Activated naive CD8-positive, alpha-beta T cell treated with anti-CD3 and anti-CD28 coated beads, Interleukin-2, amount 50 U/mL, for 24 hours (primary cell): Measurements from ENCODE around the gene PIK3C2G.
"Not testable (repeated sequence)": the region's sequence is repeated elsewhere in the genome, so short reads cannot be mapped to it uniquely, and the experiment has no call there.

Experiments used
- ATAC-seq: fragments of 150-1000 bp; cut with Tn5 transposase; one replicate; pipeline ENCODE4 v1.10.0; 2021
- DNase-seq: peaks from one replicate; pipeline ENCODE4 v3.0.0; 2021
- H3K27ac Mint-ChIP-seq: one replicate; pipeline ENCODE4 v1.8.0; 2021; ENCODE audit warnings: mild to moderate bottlenecking, mixed read lengths
- H3K27me3 Mint-ChIP-seq: one replicate; pipeline ENCODE4 v1.8.0; 2021; ENCODE audit warnings: mixed read lengths
- H3K36me3 Mint-ChIP-seq: one replicate; pipeline ENCODE4 v1.8.0; 2021; ENCODE audit warnings: low read depth, mixed read lengths
- H3K4me1 Mint-ChIP-seq: one replicate; pipeline ENCODE4 v1.8.0; 2021; ENCODE audit warnings: mixed read lengths
- H3K4me3 Mint-ChIP-seq: one replicate; pipeline ENCODE4 v1.8.0; 2021; ENCODE audit warnings: mild to moderate bottlenecking, moderate library complexity, mixed read lengths
- H3K9me3 Mint-ChIP-seq: one replicate; pipeline ENCODE4 v1.8.0; 2021; ENCODE audit warnings: mixed read lengths

Gene PIK3C2G

GRCh38 chr12:18470251-18470650 lies 208.9 kb downstream of the PIK3C2G start:
- ATAC-seq (no peak), DNase-seq (no peak)
- H3K36me3 Mint-ChIP-seq: no peaks in the 10 kb centered on the region
- no peaks in the 10 kb centered on the region for H3K27me3 Mint-ChIP-seq
- H3K4me1 Mint-ChIP-seq: no peaks in the 10 kb centered on the region
- H3K9me3 Mint-ChIP-seq: peaks cover 5% of the 10 kb centered on the region
- no peak overlapping the region for H3K4me3 Mint-ChIP-seq
- no peak overlapping the region for H3K27ac Mint-ChIP-seq

GRCh38 chr12:18472304-18472703 lies 211.0 kb downstream of the PIK3C2G start:
- no peak for ATAC-seq
- Mint-ChIP-seq H3K36me3 (no peaks in the 10 kb centered on the region), H3K27me3 (no peaks in the 10 kb centered on the region)

GRCh38 chr12:18472806-18473205 lies 211.5 kb downstream of the PIK3C2G start:
- no peaks in the 10 kb centered on the region for H3K4me1 Mint-ChIP-seq
- H3K4me3 Mint-ChIP-seq: no peak overlapping the region
- peaks cover 5% of the 10 kb centered on the region for H3K9me3 Mint-ChIP-seq
- no peaks in the 10 kb centered on the region for H3K36me3 Mint-ChIP-seq
- H3K27ac Mint-ChIP-seq: no peak overlapping the region
- ATAC-seq (no peak), DNase-seq (no peak)
- H3K27me3 Mint-ChIP-seq: no peaks in the 10 kb centered on the region

More at GRCh38 chr12:18472304-18472703, 211.0 kb downstream of the PIK3C2G start:
- DNase-seq: no peak
- H3K4me3 Mint-ChIP-seq: no peak overlapping the region
- no peaks in the 10 kb centered on the region for H3K4me1 Mint-ChIP-seq
- peaks cover 5% of the 10 kb centered on the region for H3K9me3 Mint-ChIP-seq
- no peak overlapping the region for H3K27ac Mint-ChIP-seq

- DNase-seq (no peak), ATAC-seq (no peak)
- Mint-ChIP-seq H3K4me1 (no peaks in the 10 kb centered on the region), H3K27ac (no peak overlapping the region), H3K36me3 (no peaks in the 10 kb centered on the region), H3K27me3 (no peaks in the 10 kb centered on the region), H3K4me3 (no peak overlapping the region), H3K9me3 (peaks cover 5% of the 10 kb centered on the region)
These were observed 215.5 kb downstream of the PIK3C2G start for GRCh38 chr12:18476861-18477260.

- H3K9me3 Mint-ChIP-seq: peaks cover 7% of the 10 kb centered on the region
- no peak overlapping the region for H3K27ac Mint-ChIP-seq
- no peak for DNase-seq
- H3K36me3 Mint-ChIP-seq: no peaks in the 10 kb centered on the region
- no peak for ATAC-seq
- no peaks in the 10 kb centered on the region for H3K27me3 Mint-ChIP-seq
- H3K4me1 Mint-ChIP-seq: no peaks in the 10 kb centered on the region
- no peak overlapping the region for H3K4me3 Mint-ChIP-seq
These were observed 217.9 kb downstream of the PIK3C2G start for GRCh38 chr12:18479256-18479655.

GRCh38 chr12:18482601-18483120 lies 221.3 kb downstream of the PIK3C2G start:
- peaks cover 7% of the 10 kb centered on the region for H3K9me3 Mint-ChIP-seq
- H3K4me1 Mint-ChIP-seq: no peaks in the 10 kb centered on the region
- no peak overlapping the region for H3K27ac Mint-ChIP-seq
- ATAC-seq (no peak), DNase-seq (no peak)
- no peaks in the 10 kb centered on the region for H3K27me3 Mint-ChIP-seq
- H3K4me3 Mint-ChIP-seq: no peak overlapping the region
- H3K36me3 Mint-ChIP-seq: no peaks in the 10 kb centered on the region

- ATAC-seq (no peak), DNase-seq (no peak)
- peaks cover 7% of the 10 kb centered on the region for H3K9me3 Mint-ChIP-seq
- no peak overlapping the region for H3K27ac Mint-ChIP-seq
- no peaks in the 10 kb centered on the region for H3K36me3 Mint-ChIP-seq
- no peak overlapping the region for H3K4me3 Mint-ChIP-seq
- H3K27me3 Mint-ChIP-seq: no peaks in the 10 kb centered on the region
- H3K4me1 Mint-ChIP-seq: no peaks in the 10 kb centered on the region
These were observed 222.5 kb downstream of the PIK3C2G start for GRCh38 chr12:18483698-18484325.

- no peak overlapping the region for H3K4me3 Mint-ChIP-seq
- peaks cover 7% of the 10 kb centered on the region for H3K9me3 Mint-ChIP-seq
- H3K36me3 Mint-ChIP-seq: no peaks in the 10 kb centered on the region
- no peak overlapping the region for H3K27ac Mint-ChIP-seq
- DNase-seq (no peak), ATAC-seq (no peak)
- H3K4me1 Mint-ChIP-seq: no peaks in the 10 kb centered on the region
- no peaks in the 10 kb centered on the region for H3K27me3 Mint-ChIP-seq
These were observed 224.7 kb downstream of the PIK3C2G start for GRCh38 chr12:18486036-18486435.

GRCh38 chr12:18487509-18487908 lies 226.2 kb downstream of the PIK3C2G start:
- Mint-ChIP-seq H3K27ac (no peak overlapping the region), H3K27me3 (no peaks in the 10 kb centered on the region), H3K4me3 (no peak overlapping the region), H3K4me1 (no peaks in the 10 kb centered on the region), H3K9me3 (peaks cover 7% of the 10 kb centered on the region), H3K36me3 (no peaks in the 10 kb centered on the region)
- ATAC-seq (no peak), DNase-seq (no peak)

- Mint-ChIP-seq H3K27ac (no peak overlapping the region), H3K4me3 (no peak overlapping the region), H3K4me1 (no peaks in the 10 kb centered on the region), H3K27me3 (no peaks in the 10 kb centered on the region), H3K36me3 (no peaks in the 10 kb centered on the region), H3K9me3 (no peaks in the 10 kb centered on the region)
- DNase-seq (no peak), ATAC-seq (no peak)
These were observed 231.2 kb downstream of the PIK3C2G start for GRCh38 chr12:18492372-18493025.

- no peak overlapping the region for H3K4me3 Mint-ChIP-seq
- H3K36me3 Mint-ChIP-seq: no peaks in the 10 kb centered on the region
- H3K27me3 Mint-ChIP-seq: no peaks in the 10 kb centered on the region
- no peak for DNase-seq
- no peaks in the 10 kb centered on the region for H3K4me1 Mint-ChIP-seq
- no peak overlapping the region for H3K27ac Mint-ChIP-seq
- ATAC-seq: no peak
- peaks cover 5% of the 10 kb centered on the region for H3K9me3 Mint-ChIP-seq
These were observed 234.8 kb downstream of the PIK3C2G start for GRCh38 chr12:18496156-18496555.

- DNase-seq, H3K9me3 Mint-ChIP-seq, H3K36me3 Mint-ChIP-seq, H3K4me1 Mint-ChIP-seq, ATAC-seq, H3K4me3 Mint-ChIP-seq, H3K27ac Mint-ChIP-seq, H3K27me3 Mint-ChIP-seq: not testable (repeated sequence)
These were observed 238.8 kb downstream of the PIK3C2G start for GRCh38 chr12:18500160-18500574.

GRCh38 chr12:18500736-18501135 lies 239.4 kb downstream of the PIK3C2G start:
- H3K9me3 Mint-ChIP-seq: not testable (repeated sequence)

GRCh38 chr12:18502422-18502968 lies 241.2 kb downstream of the PIK3C2G start:
- H3K27ac Mint-ChIP-seq: no peak overlapping the region
- peaks cover 5% of the 10 kb centered on the region for H3K9me3 Mint-ChIP-seq
- H3K27me3 Mint-ChIP-seq: no peaks in the 10 kb centered on the region
- ATAC-seq (no peak), DNase-seq (no peak)
- no peak overlapping the region for H3K4me3 Mint-ChIP-seq
- no peaks in the 10 kb centered on the region for H3K36me3 Mint-ChIP-seq
- H3K4me1 Mint-ChIP-seq: no peaks in the 10 kb centered on the region

More at GRCh38 chr12:18500736-18501135, 239.4 kb downstream of the PIK3C2G start:
- not testable (repeated sequence) for H3K36me3 Mint-ChIP-seq, H3K4me1 Mint-ChIP-seq, H3K27ac Mint-ChIP-seq, DNase-seq, ATAC-seq, H3K4me3 Mint-ChIP-seq, H3K27me3 Mint-ChIP-seq

- no peak overlapping the region for H3K27ac Mint-ChIP-seq
- peaks cover 13% of the 10 kb centered on the region for H3K9me3 Mint-ChIP-seq
- H3K27me3 Mint-ChIP-seq: no peaks in the 10 kb centered on the region
- H3K36me3 Mint-ChIP-seq: no peaks in the 10 kb centered on the region
- no peaks in the 10 kb centered on the region for H3K4me1 Mint-ChIP-seq
- no peak for ATAC-seq
- no peak for DNase-seq
- H3K4me3 Mint-ChIP-seq: no peak overlapping the region
These were observed 260.1 kb downstream of the PIK3C2G start for GRCh38 chr12:18521461-18521860.
